Measurements from ENCODE around the gene PFKFB3. TPM values are rescaled to one million over a fixed set of nuclear protein-coding genes. Genes with fewer than 3 reads are reported as not detected.

PFKFB3 gene
- total RNA-seq, 1 donor from 2014 or later: 28.8 TPM

DNA sequence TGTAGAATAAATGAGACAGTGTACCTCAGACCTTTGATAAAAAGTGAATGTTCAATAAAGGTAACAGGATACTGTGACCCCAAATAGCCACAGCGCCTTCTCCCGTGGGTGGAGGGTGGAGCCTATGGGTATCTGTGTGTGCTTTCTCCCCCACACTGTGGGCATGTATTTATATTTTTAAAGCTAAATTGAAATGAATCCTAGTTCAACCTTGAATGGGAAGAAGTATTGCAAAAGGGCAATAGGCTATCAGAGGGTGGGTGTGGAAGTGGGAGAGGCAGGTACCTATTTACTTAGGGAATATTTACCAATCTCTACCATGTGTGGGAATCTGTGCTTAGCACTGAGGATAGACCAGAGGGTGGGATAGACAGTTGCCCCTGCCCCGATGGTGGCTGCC lies 68.9 kb downstream of the PFKFB3 start:
- Mint-ChIP-seq H3K36me3 (peaks cover 2% of the 10 kb centered on the region), H3K27ac (no peak overlapping the region), H3K4me1 (peaks cover 33% of the 10 kb centered on the region), H3K9me3 (peaks cover under 1% of the 10 kb centered on the region), H3K27me3 (ENCODE audit: insufficient read depth, low read depth) (peaks cover 4% of the 10 kb centered on the region), H3K4me3 (no peak overlapping the region)
- no peak overlapping the region for H2AFZ ChIP-seq (replicated peaks)
- no peaks in the 10 kb centered on the region for H4K20me1 ChIP-seq (ENCODE audit: low read depth)
- no peak for DNase-seq (ENCODE audit: low spot score)
- H3K9ac ChIP-seq: no peak overlapping the region
- no peak overlapping the region for H3K4me3 ChIP-seq
- no peak overlapping the region for H3K4me2 ChIP-seq
- no peaks in the 10 kb centered on the region for H3K36me3 ChIP-seq
- TF ChIP-seq, protein P1, sequence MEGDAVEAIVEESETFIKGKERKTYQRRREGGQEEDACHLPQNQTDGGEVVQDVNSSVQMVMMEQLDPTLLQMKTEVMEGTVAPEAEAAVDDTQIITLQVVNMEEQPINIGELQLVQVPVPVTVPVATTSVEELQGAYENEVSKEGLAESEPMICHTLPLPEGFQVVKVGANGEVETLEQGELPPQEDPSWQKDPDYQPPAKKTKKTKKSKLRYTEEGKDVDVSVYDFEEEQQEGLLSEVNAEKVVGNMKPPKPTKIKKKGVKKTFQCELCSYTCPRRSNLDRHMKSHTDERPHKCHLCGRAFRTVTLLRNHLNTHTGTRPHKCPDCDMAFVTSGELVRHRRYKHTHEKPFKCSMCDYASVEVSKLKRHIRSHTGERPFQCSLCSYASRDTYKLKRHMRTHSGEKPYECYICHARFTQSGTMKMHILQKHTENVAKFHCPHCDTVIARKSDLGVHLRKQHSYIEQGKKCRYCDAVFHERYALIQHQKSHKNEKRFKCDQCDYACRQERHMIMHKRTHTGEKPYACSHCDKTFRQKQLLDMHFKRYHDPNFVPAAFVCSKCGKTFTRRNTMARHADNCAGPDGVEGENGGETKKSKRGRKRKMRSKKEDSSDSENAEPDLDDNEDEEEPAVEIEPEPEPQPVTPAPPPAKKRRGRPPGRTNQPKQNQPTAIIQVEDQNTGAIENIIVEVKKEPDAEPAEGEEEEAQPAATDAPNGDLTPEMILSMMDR (IDR thresholded peaks at IDR 0.05): no peak
- TF ChIP-seq EZH2 (IDR thresholded peaks at IDR 0.05) (no peak), EZH2phosphoT487 (IDR thresholded peaks at IDR 0.05) (no peak)
- no peak overlapping the region for H3K27ac ChIP-seq
- no peaks in the 10 kb centered on the region for H3K79me2 ChIP-seq (ENCODE audit: low read depth)
- no peaks in the 10 kb centered on the region for H3K4me1 ChIP-seq
- H3K27me3 ChIP-seq: no peaks in the 10 kb centered on the region
- no peaks in the 10 kb centered on the region for H3F3A ChIP-seq (ENCODE audit: low read depth)
- no peaks in the 10 kb centered on the region for H3K9me3 ChIP-seq (ENCODE audit: low read depth)

- Histone ChIP-seq H3K4me2 (no peak overlapping the region), H3K9ac (no peak overlapping the region), H2AFZ (replicated peaks) (no peak overlapping the region), H3K9me3 (ENCODE audit: low read depth) (no peaks in the 10 kb centered on the region), H3K4me1 (no peaks in the 10 kb centered on the region), H3K27me3 (no peaks in the 10 kb centered on the region), H3K27ac (no peak overlapping the region), H3K36me3 (no peaks in the 10 kb centered on the region), H3K79me2 (ENCODE audit: low read depth) (no peaks in the 10 kb centered on the region), H3F3A (ENCODE audit: low read depth) (no peaks in the 10 kb centered on the region), H3K4me3 (no peak overlapping the region), H4K20me1 (ENCODE audit: low read depth) (no peaks in the 10 kb centered on the region)
- no peak for DNase-seq (ENCODE audit: low spot score)
- Mint-ChIP-seq H3K9me3 (peaks cover 3% of the 10 kb centered on the region), H3K27ac (no peak overlapping the region), H3K27me3 (ENCODE audit: insufficient read depth, low read depth) (peaks cover 4% of the 10 kb centered on the region), H3K4me1 (peaks cover 32% of the 10 kb centered on the region), H3K36me3 (peaks cover 3% of the 10 kb centered on the region), H3K4me3 (no peak overlapping the region)
- TF ChIP-seq EZH2phosphoT487 (IDR thresholded peaks at IDR 0.05): no peak
- TF ChIP-seq EZH2 (IDR thresholded peaks at IDR 0.05): no peak
- TF ChIP-seq, protein P1 (IDR thresholded peaks at IDR 0.05): no peak
Measured at GRCh38 chr10:6272126-6272525, 69.4 kb downstream of the PFKFB3 start.

- Histone ChIP-seq H3K4me1 (no peaks in the 10 kb centered on the region), H3K4me3 (no peak overlapping the region), H3F3A (ENCODE audit: low read depth) (no peaks in the 10 kb centered on the region), H2AFZ (replicated peaks) (no peak overlapping the region), H3K27ac (no peak overlapping the region), H3K9me3 (ENCODE audit: low read depth) (no peaks in the 10 kb centered on the region), H3K9ac (no peak overlapping the region), H3K4me2 (no peak overlapping the region), H3K36me3 (no peaks in the 10 kb centered on the region), H3K79me2 (ENCODE audit: low read depth) (no peaks in the 10 kb centered on the region), H4K20me1 (ENCODE audit: low read depth) (no peaks in the 10 kb centered on the region), H3K27me3 (no peaks in the 10 kb centered on the region)
- no peak overlapping the region for H3K4me3 Mint-ChIP-seq
- H3K9me3 Mint-ChIP-seq: peaks cover 6% of the 10 kb centered on the region
- peaks cover 6% of the 10 kb centered on the region for H3K36me3 Mint-ChIP-seq
- peaks cover 25% of the 10 kb centered on the region for H3K4me1 Mint-ChIP-seq
- TF ChIP-seq, protein P1 (IDR thresholded peaks at IDR 0.05): no peak
- TF ChIP-seq EZH2phosphoT487 (IDR thresholded peaks at IDR 0.05) (no peak), EZH2 (IDR thresholded peaks at IDR 0.05) (no peak)
- no peak for DNase-seq (ENCODE audit: low spot score)
- peaks cover 4% of the 10 kb centered on the region for H3K27me3 Mint-ChIP-seq (ENCODE audit: insufficient read depth, low read depth)
- peak overlapping the region; percentile 33 for H3K27ac Mint-ChIP-seq
Measured at GRCh38 chr10:6273351-6273750, 70.6 kb downstream of the PFKFB3 start.

Data from neural progenitor cell (in vitro differentiated cells).